Ectodermal cell (in vitro differentiated cells): ENCODE results near the gene CYLD.

Experiments used
- H3K27ac ChIP-seq: 2 replicates; pipeline ENCODE4 v1.7.0; 2013; ENCODE audit warnings: mild to moderate bottlenecking, low read depth, low read length; ENCODE audit not compliant: insufficient read depth, poor library complexity, severe bottlenecking
- H3K27me3 ChIP-seq: 2 replicates; pipeline ENCODE4 v1.7.0; 2013; ENCODE audit warnings: mild to moderate bottlenecking, low read length; ENCODE audit not compliant: insufficient read depth, control insufficient read depth, poor library complexity, severe bottlenecking
- H3K36me3 ChIP-seq: one replicate; pipeline ENCODE4 v1.7.0; 2013; ENCODE audit warnings: low read length; ENCODE audit not compliant: control insufficient read depth, insufficient read depth
- H3K4me1 ChIP-seq: one replicate; pipeline ENCODE4 v1.7.0; 2013; ENCODE audit warnings: low read length; ENCODE audit not compliant: control insufficient read depth, insufficient read depth
- H3K4me3 ChIP-seq: 2 replicates; pipeline ENCODE4 v1.7.0; 2013; ENCODE audit warnings: low read depth, low read length, control low read depth; ENCODE audit not compliant: insufficient read depth
- H3K9me3 ChIP-seq: 2 replicates; pipeline ENCODE4 v1.7.0; 2013; ENCODE audit warnings: mild to moderate bottlenecking, low read length, moderate library complexity; ENCODE audit not compliant: control insufficient read depth
- WGBS, 2 experiments: methylation state at CpG; one replicate each; pipeline ENCODE4 v1.1.7; 2013; ENCODE audit warnings: missing lambda C conversion rate in 2 of 2; 5-methylcytosine and 5-hydroxymethylcytosine counted together

CYLD gene

DNA sequence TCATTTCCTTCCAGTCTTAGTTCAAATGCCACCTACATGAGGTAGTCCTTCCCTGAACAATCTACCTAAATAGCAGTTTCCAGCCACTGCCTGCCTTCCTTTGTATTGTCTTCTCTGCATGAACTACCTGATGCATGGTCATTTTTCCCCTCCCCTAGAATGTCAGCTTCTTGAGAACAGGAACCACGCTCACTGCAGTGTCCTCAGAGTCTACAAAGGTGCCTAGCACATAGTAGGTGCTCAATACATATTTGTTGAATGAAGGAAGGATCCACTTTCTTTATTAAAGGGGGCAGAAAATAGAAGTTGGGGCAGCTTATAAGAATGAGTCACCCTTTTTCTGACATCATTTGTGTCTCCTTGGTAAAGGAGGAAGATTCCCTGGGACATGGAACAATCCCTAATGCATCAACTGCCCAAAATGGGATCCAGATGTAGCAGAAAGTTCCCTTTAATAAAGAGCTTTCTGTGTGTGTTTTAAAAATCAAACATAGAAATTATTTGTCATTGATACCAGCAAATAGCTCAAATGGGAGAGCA, 4.4 kb upstream of the CYLD start:
- Histone ChIP-seq H3K4me1 (no peaks in the 10 kb centered on the region), H3K27me3 (no peaks in the 10 kb centered on the region), H3K27ac (no peak overlapping the region), H3K9me3 (no peaks in the 10 kb centered on the region), H3K36me3 (no peaks in the 10 kb centered on the region), H3K4me3 (no peak overlapping the region)
- WGBS, 2 experiments = 93 to 100% methylated on average over 1 of the region's 1 CpG

DNA sequence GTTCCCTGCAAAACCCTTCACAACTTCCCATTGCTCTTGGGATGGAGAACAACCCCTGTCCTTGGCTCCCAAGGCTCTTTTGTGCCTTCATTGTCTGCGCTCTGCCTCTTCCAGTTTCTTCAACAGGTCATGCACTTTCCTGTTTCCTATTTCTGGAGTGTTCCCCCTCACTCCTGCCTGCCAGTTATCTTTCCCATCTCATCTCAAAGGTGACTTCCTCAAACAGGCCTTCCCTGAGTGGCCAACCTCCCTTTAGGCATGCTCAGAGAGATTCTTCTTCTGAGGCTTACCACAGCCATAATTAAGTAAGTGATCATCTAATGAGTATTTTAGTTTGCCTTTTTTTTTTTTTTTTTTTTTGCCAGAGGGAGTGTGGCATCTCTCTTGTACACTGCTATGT, 2.9 kb upstream of the CYLD start:
- Histone ChIP-seq H3K4me1 (peaks cover 5% of the 10 kb centered on the region), H3K27ac (no peak overlapping the region), H3K4me3 (no peak overlapping the region), H3K27me3 (no peaks in the 10 kb centered on the region), H3K9me3 (no peaks in the 10 kb centered on the region), H3K36me3 (no peaks in the 10 kb centered on the region)
- 88 to 93% methylated on average over 1 of the region's 1 CpG for WGBS, 2 experiments

- H3K4me1 ChIP-seq = peaks cover 5% of the 10 kb centered on the region
- H3K27me3 ChIP-seq = no peaks in the 10 kb centered on the region
- no peak overlapping the region for H3K27ac ChIP-seq
- H3K36me3 ChIP-seq = no peaks in the 10 kb centered on the region
- no peaks in the 10 kb centered on the region for H3K9me3 ChIP-seq
- 87 to 93% methylated on average over 1 of the region's 1 CpG for WGBS, 2 experiments
- H3K4me3 ChIP-seq = no peak overlapping the region
Measured at GRCh38 chr16:50740736-50741135, 1.1 kb upstream of the CYLD start.

GRCh38 chr16:50741225-50741780, 583 bp upstream of the CYLD start:
- H3K9me3 ChIP-seq = no peaks in the 10 kb centered on the region
- 18 to 20% methylated on average over 21 of the region's 21 CpGs for WGBS, 2 experiments
- peaks cover 5% of the 10 kb centered on the region for H3K4me1 ChIP-seq
- H3K27ac ChIP-seq = no peak overlapping the region
- no peaks in the 10 kb centered on the region for H3K36me3 ChIP-seq
- peak overlapping the region; percentile 70 for H3K4me3 ChIP-seq
- H3K27me3 ChIP-seq = no peaks in the 10 kb centered on the region

DNA sequence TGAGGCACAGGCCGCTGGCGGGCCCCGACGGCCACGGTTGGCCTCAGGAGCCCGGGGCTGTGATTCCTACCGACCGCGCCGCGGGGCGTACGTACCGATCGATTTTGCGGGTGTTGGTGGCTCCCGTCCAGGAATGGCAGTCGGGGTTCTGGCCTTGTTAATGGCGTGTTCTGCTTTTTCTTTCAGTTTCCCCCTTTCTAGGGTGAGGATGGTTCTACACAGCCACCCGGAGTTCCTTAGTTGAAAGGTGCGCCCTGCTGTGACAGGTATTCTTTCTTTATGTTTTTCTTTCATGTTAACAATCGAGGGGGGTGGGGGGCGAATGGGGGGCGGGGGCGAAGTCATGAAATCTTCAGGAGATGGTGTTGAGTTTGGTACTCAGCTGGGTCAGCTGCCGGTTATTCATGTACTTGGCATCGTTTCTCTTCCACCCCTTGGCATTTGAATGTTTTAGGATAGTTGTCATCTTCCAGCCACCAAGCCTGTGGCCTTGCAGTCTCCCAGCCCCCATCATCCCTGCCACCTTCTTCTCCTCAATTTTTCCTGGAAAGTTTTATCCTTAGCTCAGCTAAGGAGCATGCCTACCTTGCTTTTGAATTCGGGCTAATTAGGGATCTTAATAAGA, 802 bp downstream of the CYLD start:
- Histone ChIP-seq H3K4me3 (peak overlapping the region; percentile 70), H3K9me3 (no peaks in the 10 kb centered on the region), H3K36me3 (no peaks in the 10 kb centered on the region), H3K27me3 (no peaks in the 10 kb centered on the region), H3K27ac (no peak overlapping the region), H3K4me1 (peaks cover 5% of the 10 kb centered on the region)
- WGBS, 2 experiments = 2 to 3% methylated on average over 24 to 27 of the region's 28 CpGs

GRCh38 chr16:50743581-50744225, 1.8 kb downstream of the CYLD start:
- peaks cover 5% of the 10 kb centered on the region for H3K4me1 ChIP-seq
- no peaks in the 10 kb centered on the region for H3K36me3 ChIP-seq
- H3K27ac ChIP-seq = no peak overlapping the region
- no peak overlapping the region for H3K4me3 ChIP-seq
- H3K9me3 ChIP-seq = no peaks in the 10 kb centered on the region
- H3K27me3 ChIP-seq = no peaks in the 10 kb centered on the region
- 76 to 94% methylated on average over 1 to 3 of the region's 3 CpGs for WGBS, 2 experiments

- 61 to 84% methylated on average over 2 to 3 of the region's 3 CpGs for WGBS, 2 experiments
Measured at GRCh38 chr16:50744881-50745280, 3.0 kb downstream of the CYLD start.

DNA sequence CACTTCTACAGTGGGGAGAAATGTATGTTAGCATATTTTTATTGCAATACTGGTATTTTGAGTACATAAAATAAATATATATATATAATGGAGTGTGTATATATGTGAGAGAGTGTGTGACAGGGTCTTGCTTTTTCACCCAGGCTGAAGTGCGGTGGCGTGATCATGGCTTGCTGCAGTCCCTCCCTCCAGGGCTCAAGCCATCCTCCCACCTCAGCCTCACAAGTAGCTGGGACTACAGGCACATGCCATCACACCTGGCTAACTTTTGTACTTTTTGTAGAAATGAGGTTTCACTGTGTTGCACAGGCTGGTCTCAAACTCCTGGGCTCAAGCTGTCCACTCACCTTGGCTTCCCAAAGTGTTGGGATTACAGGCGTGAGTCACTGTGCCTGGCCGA, 4.1 kb downstream of the CYLD start:
- WGBS, 2 experiments = 93 to 95% methylated on average over 4 of the region's 4 CpGs
- no peak overlapping the region for H3K27ac ChIP-seq
- H3K4me3 ChIP-seq = no peak overlapping the region

More at GRCh38 chr16:50744881-50745280, 3.0 kb downstream of the CYLD start:
- Histone ChIP-seq H3K4me3 (no peak overlapping the region), H3K27me3 (no peaks in the 10 kb centered on the region), H3K9me3 (no peaks in the 10 kb centered on the region), H3K27ac (no peak overlapping the region), H3K36me3 (no peaks in the 10 kb centered on the region), H3K4me1 (peaks cover 5% of the 10 kb centered on the region)

GRCh38 chr16:50747207-50747956, 5.5 kb downstream of the CYLD start:
- Histone ChIP-seq H3K27me3 (no peaks in the 10 kb centered on the region), H3K9me3 (no peaks in the 10 kb centered on the region), H3K36me3 (no peaks in the 10 kb centered on the region), H3K4me3 (no peak overlapping the region), H3K27ac (no peak overlapping the region), H3K4me1 (peaks cover 5% of the 10 kb centered on the region)
- 90 to 94% methylated on average over 6 to 7 of the region's 7 CpGs for WGBS, 2 experiments

More for the DNA sequence above, 4.1 kb downstream of the CYLD start:
- H3K36me3 ChIP-seq = no peaks in the 10 kb centered on the region
- H3K4me1 ChIP-seq = peaks cover 5% of the 10 kb centered on the region
- no peaks in the 10 kb centered on the region for H3K27me3 ChIP-seq
- no peaks in the 10 kb centered on the region for H3K9me3 ChIP-seq

DNA sequence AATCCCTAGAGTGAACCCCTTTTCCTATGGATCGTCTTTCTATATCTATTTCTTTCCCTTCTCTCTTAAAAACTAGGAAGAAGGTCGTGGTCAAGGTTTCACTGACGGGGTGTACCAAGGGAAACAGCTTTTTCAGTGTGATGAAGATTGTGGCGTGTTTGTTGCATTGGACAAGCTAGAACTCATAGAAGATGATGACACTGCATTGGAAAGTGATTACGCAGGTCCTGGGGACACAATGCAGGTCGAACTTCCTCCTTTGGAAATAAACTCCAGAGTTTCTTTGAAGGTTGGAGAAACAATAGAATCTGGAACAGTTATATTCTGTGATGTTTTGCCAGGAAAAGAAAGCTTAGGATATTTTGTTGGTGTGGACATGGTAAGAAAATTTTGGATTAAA, 9.6 kb downstream of the CYLD start:
- Histone ChIP-seq H3K9me3 (no peaks in the 10 kb centered on the region), H3K27me3 (no peaks in the 10 kb centered on the region), H3K27ac (no peak overlapping the region), H3K4me1 (no peaks in the 10 kb centered on the region), H3K36me3 (no peaks in the 10 kb centered on the region), H3K4me3 (no peak overlapping the region)
- 93 to 99% methylated on average over 5 to 6 of the region's 6 CpGs for WGBS, 2 experiments
